ENCODE measurements around the gene PARP3. TPM values are rescaled to one million over a fixed set of nuclear protein-coding genes. Genes with fewer than 3 reads are reported as not detected.

PARP3 gene
- polyA plus RNA-seq, 1 of the 3 experiments (the other 2 are of a cell fraction): 31.1 TPM

DNA sequence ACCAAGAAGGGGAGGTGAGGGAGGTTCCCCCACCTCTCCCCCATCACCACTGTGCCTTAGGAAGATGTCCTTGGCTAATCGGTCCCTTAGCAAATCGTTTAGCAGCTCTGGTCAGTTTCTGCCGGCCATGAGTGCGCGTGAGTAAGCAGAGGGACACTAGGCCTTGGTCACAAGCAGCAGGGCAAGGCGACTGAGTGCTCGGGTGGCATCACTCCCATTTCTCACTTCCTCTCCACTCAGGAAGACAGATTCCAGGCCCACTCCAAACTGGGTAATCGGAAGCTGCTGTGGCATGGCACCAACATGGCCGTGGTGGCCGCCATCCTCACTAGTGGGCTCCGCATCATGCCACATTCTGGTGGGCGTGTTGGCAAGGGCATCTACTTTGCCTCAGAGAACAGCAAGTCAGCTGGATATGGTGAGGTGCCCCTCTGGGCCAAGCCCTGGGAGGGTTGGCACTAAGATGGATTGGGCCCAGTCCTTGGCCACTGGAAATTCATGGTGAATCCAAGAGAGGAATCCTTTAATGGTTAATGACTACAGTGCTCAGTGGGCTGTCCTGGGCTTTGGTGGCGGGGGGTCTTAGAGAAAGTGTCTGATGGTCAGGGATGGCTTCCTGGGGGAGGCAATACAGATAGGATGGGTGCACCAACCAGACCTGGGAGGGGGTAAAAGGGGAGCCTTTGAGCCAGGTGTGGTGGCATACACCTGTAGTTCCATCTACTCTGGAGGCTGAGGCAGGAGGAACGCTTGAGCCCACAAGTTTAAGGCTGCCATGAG, 4.0 kb downstream of the PARP3 start:
- peaks cover 0 to 2% of the 10 kb centered on the region in 2 experiments for H3K36me3 ChIP-seq (replicated peaks in 1 of 2; ENCODE audit: control insufficient read depth in 1 of 2, insufficient read depth in 2 of 2, low read length in 1 of 2)
- no peaks in the 10 kb centered on the region for H3K9me2 ChIP-seq
- H3K4me1 ChIP-seq (ENCODE audit: control insufficient read depth in 1 of 2, insufficient read depth in 2 of 2, low read depth in 1 of 2, low read length in 1 of 2): peaks cover 11 to 14% of the 10 kb centered on the region in 2 experiments; a peak in 3 of 4 replicates
- WGBS (ENCODE audit: low lambda C conversion rate): 90% methylated on average over 11 of the region's 14 CpGs
- no peaks in the 10 kb centered on the region for H3K9me3 ChIP-seq
- no peak overlapping the region for H3K4me2 ChIP-seq
- ChIA-PET POLR2A (interaction anchor here (1.4 kb wide), 1 partner anchor 28 kb away, joined by 3 read pairs; the partner anchor contains the start of gene ABHD14B), CTCF (interaction anchor here (0.6 to 5.3 kb wide), 7 partner anchors 9 to 407 kb away, joined by 3 to 80 read pairs (median 5); partner anchors contain the start of genes ABHD14A, ABHD14B and GPR62)
- no peak overlapping the region for H2AFZ ChIP-seq (ENCODE audit: low read depth)
- DNase-seq: no peak
- H3K9ac ChIP-seq: no peak overlapping the region
- no peaks in the 10 kb centered on the region for H4K20me1 ChIP-seq (ENCODE audit: insufficient read depth)
- TF ChIP-seq, protein P1, sequence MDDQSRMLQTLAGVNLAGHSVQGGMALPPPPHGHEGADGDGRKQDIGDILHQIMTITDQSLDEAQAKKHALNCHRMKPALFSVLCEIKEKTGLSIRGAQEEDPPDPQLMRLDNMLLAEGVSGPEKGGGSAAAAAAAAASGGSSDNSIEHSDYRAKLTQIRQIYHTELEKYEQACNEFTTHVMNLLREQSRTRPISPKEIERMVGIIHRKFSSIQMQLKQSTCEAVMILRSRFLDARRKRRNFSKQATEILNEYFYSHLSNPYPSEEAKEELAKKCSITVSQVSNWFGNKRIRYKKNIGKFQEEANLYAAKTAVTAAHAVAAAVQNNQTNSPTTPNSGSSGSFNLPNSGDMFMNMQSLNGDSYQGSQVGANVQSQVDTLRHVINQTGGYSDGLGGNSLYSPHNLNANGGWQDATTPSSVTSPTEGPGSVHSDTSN (IDR thresholded peaks at IDR 0.05): no peak
- TF ChIP-seq, protein P2, sequence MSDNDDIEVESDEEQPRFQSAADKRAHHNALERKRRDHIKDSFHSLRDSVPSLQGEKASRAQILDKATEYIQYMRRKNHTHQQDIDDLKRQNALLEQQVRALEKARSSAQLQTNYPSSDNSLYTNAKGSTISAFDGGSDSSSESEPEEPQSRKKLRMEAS (IDR thresholded peaks at IDR 0.05; ENCODE audit: low read depth): no peak
- TF ChIP-seq JUND (IDR thresholded peaks at IDR 0.05): no peak
- TF ChIP-seq FOXM1 (IDR thresholded peaks at IDR 0.05; ENCODE audit: low read depth): no peak
- no peak for TF ChIP-seq RAD21 (IDR thresholded peaks at IDR 0.05; ENCODE audit: low read length)
- TF ChIP-seq, protein P3, sequence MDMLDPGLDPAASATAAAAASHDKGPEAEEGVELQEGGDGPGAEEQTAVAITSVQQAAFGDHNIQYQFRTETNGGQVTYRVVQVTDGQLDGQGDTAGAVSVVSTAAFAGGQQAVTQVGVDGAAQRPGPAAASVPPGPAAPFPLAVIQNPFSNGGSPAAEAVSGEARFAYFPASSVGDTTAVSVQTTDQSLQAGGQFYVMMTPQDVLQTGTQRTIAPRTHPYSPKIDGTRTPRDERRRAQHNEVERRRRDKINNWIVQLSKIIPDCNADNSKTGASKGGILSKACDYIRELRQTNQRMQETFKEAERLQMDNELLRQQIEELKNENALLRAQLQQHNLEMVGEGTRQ (IDR thresholded peaks at IDR 0.05; ENCODE audit: borderline replicate concordance, low read depth, low read length): no peak
- no peak for TF ChIP-seq SIN3A (IDR thresholded peaks at IDR 0.05; ENCODE audit: borderline replicate concordance, low read depth, low read length)
- TF ChIP-seq TCF12 (IDR thresholded peaks at IDR 0.05): no peak
- TF ChIP-seq MXI1 (IDR thresholded peaks at IDR 0.05; ENCODE audit: low read depth, low read length): no peak
- no peak for TF ChIP-seq ELF1 (IDR thresholded peaks at IDR 0.05)
- TF ChIP-seq TEAD4 (IDR thresholded peaks at IDR 0.05; ENCODE audit: borderline replicate concordance, insufficient read depth): no peak
- TF ChIP-seq, protein P4, sequence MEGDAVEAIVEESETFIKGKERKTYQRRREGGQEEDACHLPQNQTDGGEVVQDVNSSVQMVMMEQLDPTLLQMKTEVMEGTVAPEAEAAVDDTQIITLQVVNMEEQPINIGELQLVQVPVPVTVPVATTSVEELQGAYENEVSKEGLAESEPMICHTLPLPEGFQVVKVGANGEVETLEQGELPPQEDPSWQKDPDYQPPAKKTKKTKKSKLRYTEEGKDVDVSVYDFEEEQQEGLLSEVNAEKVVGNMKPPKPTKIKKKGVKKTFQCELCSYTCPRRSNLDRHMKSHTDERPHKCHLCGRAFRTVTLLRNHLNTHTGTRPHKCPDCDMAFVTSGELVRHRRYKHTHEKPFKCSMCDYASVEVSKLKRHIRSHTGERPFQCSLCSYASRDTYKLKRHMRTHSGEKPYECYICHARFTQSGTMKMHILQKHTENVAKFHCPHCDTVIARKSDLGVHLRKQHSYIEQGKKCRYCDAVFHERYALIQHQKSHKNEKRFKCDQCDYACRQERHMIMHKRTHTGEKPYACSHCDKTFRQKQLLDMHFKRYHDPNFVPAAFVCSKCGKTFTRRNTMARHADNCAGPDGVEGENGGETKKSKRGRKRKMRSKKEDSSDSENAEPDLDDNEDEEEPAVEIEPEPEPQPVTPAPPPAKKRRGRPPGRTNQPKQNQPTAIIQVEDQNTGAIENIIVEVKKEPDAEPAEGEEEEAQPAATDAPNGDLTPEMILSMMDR (IDR thresholded peaks at IDR 0.05): no peak
- no peak for TF ChIP-seq SMC3 (IDR thresholded peaks at IDR 0.05; ENCODE audit: low read depth, low read length)
- no peak overlapping the region for H3K27ac ChIP-seq (ENCODE audit: low read depth in 2 of 2, low read length in 1 of 2)
- no peaks in the 10 kb centered on the region for H3K27me3 ChIP-seq (ENCODE audit: insufficient read depth)
- H3K79me2 ChIP-seq (ENCODE audit: insufficient read depth): peaks cover 5% of the 10 kb centered on the region
- peaks cover under 1% of the 10 kb centered on the region for H3F3A ChIP-seq (replicated peaks; ENCODE audit: insufficient read depth)
- H3K4me3 ChIP-seq (ENCODE audit: low read depth in 2 of 2, low read length in 1 of 2): no peak overlapping the region

Measured in SK-N-SH (cell line).